Peyer's patch (tissue), 4 donors: Measurements from ENCODE around the gene GDPD3. TPM values are rescaled to one million over a fixed set of nuclear protein-coding genes. Genes with fewer than 3 reads are reported as not detected.

Source experiments
- DNase-seq, 3 donors: peaks; one replicate each; pipeline ENCODE4 v3.0.0-alpha.2; 2017 to 2019
- H3K27ac ChIP-seq, 4 donors: fragments of 200-600 bp; sonication (generic); one replicate each; pipeline ENCODE4 v1.5.1; 2016 to 2019
- H3K27me3 ChIP-seq, 2 donors: fragments of 200-600 bp; sonication (generic); one replicate each; pipeline ENCODE4 v1.5.1; 2019
- H3K36me3 ChIP-seq, 3 donors: fragments of 200-600 bp; sonication (generic); one replicate each; pipeline ENCODE4 v1.5.1; 2016 to 2019
- H3K4me1 ChIP-seq, 4 donors: fragments of 200-600 bp; sonication (generic); one replicate each; pipeline ENCODE4 v1.5.1; 2016 to 2019
- H3K4me3 ChIP-seq, 4 donors: fragments of 200-600 bp; sonication (generic); 1 replicate in 3 of 4; 2 replicates in 1 of 4; pipeline ENCODE4 v1.5.1; 2016 to 2019; ENCODE audit warnings: mild to moderate bottlenecking in 1 of 4
- H3K9me3 ChIP-seq, 4 donors: fragments of 200-600 bp; sonication (generic); one replicate each; pipeline ENCODE4 v1.5.1; 2016 to 2019; ENCODE audit warnings: mild to moderate bottlenecking in 1 of 4
- CTCF ChIP-seq, 6 experiments: fragments of 450-650 bp in 4 of 6; fragments of 200-600 bp in 2 of 6; sonication (generic) in 1 of 6; IDR thresholded peaks; one replicate each; pipeline ENCODE4 v1.5.1; 2017 to 2019; ENCODE audit warnings: antibody characterized with exemption in 6 of 6, mild to moderate bottlenecking in 3 of 6, moderate library complexity in 1 of 6
- POLR2A ChIP-seq, 2 donors: fragments of 450-650 bp; IDR thresholded peaks; one replicate each; pipeline ENCODE4 v1.5.1; 2017; ENCODE audit warnings: antibody characterized with exemption in 2 of 2, mild to moderate bottlenecking in 2 of 2, moderate library complexity in 2 of 2
- total RNA-seq, 4 donors: library from RNA; depleted of rRNA; stranded (reverse); fragments of >200 nt; gene quantifications; one replicate each; pipeline ENCODE4 v1.1.0, GENCODE V29; 2016

Gene GDPD3
- total RNA-seq, 4 donors from 2014 or later, result 9.1 to 25.6 (median 14.6) TPM

DNA sequence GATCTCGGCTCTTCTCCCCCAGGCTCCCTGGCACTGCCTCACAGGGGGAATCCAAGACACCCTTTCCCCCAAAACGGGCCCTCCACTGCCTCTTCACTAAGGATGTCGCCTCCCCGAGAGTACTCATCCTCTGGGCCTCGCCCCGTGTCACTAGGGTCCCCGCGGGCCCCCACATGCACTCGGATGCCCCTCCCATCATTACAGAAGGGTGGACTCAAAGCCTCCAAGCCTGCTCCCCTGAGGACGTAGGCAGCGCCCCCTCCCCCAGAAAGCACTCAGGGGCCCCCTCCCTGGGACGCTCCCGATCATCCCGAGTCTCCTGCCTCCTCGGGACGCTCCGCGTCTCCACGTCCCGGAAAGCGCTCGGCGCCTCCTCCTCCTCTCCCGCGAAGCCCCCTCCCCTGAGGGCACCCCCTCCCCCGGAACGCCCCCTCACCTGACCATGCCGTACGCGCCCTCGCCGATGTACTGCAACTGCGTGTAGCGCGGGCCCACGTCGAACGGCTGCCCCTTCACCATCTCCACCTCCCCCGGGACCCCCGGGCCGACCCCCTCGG lies 9.3 kb upstream of the GDPD3 start:
- no peaks in the 10 kb centered on the region for H3K9me3 ChIP-seq
- peak overlapping the region; percentile 89 to 99 (median 96) for H3K27ac ChIP-seq
- H3K4me1 ChIP-seq, result peaks cover 0 to 42% (median 9%) of the 10 kb centered on the region in 4 donors
- DNase-seq, result peak in 2 of 3 donors; percentile 51 to 60
- H3K36me3 ChIP-seq, result peaks cover 0 to 24% (median 0%) of the 10 kb centered on the region in 3 donors
- H3K27me3 ChIP-seq, result no peaks in the 10 kb centered on the region
- TF ChIP-seq POLR2A (IDR thresholded peaks at IDR 0.05), result no peak
- TF ChIP-seq CTCF (IDR thresholded peaks at IDR 0.05), result no peak
- H3K4me3 ChIP-seq, result peak overlapping the region; percentile 70 to 99 (median 90)

- Histone ChIP-seq H3K36me3 (peaks cover 0 to 31% (median 0%) of the 10 kb centered on the region in 3 donors), H3K27ac (peak overlapping the region; percentile 89 to 99 (median 96)), H3K9me3 (no peaks in the 10 kb centered on the region), H3K4me3 (peak overlapping the region; percentile 70 to 99 (median 90)), H3K27me3 (no peaks in the 10 kb centered on the region), H3K4me1 (peaks cover 3 to 49% (median 9%) of the 10 kb centered on the region in 4 donors)
- peak in 2 of 3 donors; percentile 65 for DNase-seq
- TF ChIP-seq POLR2A (IDR thresholded peaks at IDR 0.05), result no peak
- no peak for TF ChIP-seq CTCF (IDR thresholded peaks at IDR 0.05)
Observed at GRCh38 chr16:30121741-30122571, 8.6 kb upstream of the GDPD3 start.

GRCh38 chr16:30120340-30121105 lies 7.2 kb upstream of the GDPD3 start:
- Histone ChIP-seq H3K36me3 (peaks cover 0 to 41% (median 0%) of the 10 kb centered on the region in 3 donors), H3K9me3 (no peaks in the 10 kb centered on the region), H3K4me3 (peak overlapping the region in 1 of 4 donors; percentile 8), H3K27ac (peak overlapping the region; percentile 89 to 99 (median 96)), H3K27me3 (no peaks in the 10 kb centered on the region), H3K4me1 (peaks cover 9 to 63% (median 9%) of the 10 kb centered on the region in 4 donors)
- TF ChIP-seq CTCF (IDR thresholded peaks at IDR 0.05) (no peak), POLR2A (IDR thresholded peaks at IDR 0.05) (peak; percentile 49 to 87)
- DNase-seq, result peak in 2 of 3 donors; percentile 80 to 91

GRCh38 chr16:30119428-30119827 lies 6.1 kb upstream of the GDPD3 start:
- DNase-seq, result no peak
- Histone ChIP-seq H3K9me3 (no peaks in the 10 kb centered on the region), H3K4me3 (no peak overlapping the region), H3K36me3 (peaks cover 0 to 43% (median 0%) of the 10 kb centered on the region in 3 donors), H3K27ac (peak overlapping the region in 3 of 4 donors; percentile 66 to 97 (median 95)), H3K27me3 (no peaks in the 10 kb centered on the region), H3K4me1 (peaks cover 9 to 71% (median 12%) of the 10 kb centered on the region in 4 donors)
- TF ChIP-seq CTCF (IDR thresholded peaks at IDR 0.05), result no peak
- no peak for TF ChIP-seq POLR2A (IDR thresholded peaks at IDR 0.05)

DNA sequence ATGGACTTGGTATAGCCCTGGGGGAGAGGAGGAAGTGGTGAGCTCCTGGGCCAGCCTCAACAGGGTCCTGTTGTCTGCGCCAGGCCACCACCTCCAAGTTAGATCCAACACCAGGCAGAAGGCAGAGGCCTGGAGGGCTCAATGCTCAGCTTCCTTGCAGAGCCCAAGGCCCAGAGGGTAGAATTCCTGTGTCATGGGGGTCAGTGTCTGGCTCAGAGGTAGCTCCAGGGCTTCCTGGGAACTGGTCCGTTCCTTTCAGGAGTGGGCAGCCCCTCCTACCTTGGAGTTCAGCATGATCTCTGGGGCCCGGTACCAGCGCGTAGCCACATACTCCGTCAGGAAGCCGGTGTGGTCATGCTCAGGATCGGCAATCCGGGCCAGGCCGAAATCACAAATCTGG lies 4.4 kb upstream of the GDPD3 start:
- H3K4me1 ChIP-seq, result peaks cover 6 to 80% (median 17%) of the 10 kb centered on the region in 4 donors
- peak overlapping the region in 3 of 4 donors; percentile 59 to 90 (median 77) for H3K27ac ChIP-seq
- no peak for DNase-seq
- peaks cover 0 to 51% (median 0%) of the 10 kb centered on the region in 3 donors for H3K36me3 ChIP-seq
- no peaks in the 10 kb centered on the region for H3K27me3 ChIP-seq
- H3K9me3 ChIP-seq, result no peaks in the 10 kb centered on the region
- H3K4me3 ChIP-seq, result no peak overlapping the region
- TF ChIP-seq POLR2A (IDR thresholded peaks at IDR 0.05) (no peak), CTCF (IDR thresholded peaks at IDR 0.05) (no peak)
